ENCODE data around the gene MGAT3. TPM values are rescaled to one million over a fixed set of nuclear protein-coding genes. Genes with fewer than 3 reads are reported as not detected.

Gene MGAT3
- total and polyA plus RNA-seq, 10 donors = 1.3 to 14.4 (median 9.1) TPM

DNA sequence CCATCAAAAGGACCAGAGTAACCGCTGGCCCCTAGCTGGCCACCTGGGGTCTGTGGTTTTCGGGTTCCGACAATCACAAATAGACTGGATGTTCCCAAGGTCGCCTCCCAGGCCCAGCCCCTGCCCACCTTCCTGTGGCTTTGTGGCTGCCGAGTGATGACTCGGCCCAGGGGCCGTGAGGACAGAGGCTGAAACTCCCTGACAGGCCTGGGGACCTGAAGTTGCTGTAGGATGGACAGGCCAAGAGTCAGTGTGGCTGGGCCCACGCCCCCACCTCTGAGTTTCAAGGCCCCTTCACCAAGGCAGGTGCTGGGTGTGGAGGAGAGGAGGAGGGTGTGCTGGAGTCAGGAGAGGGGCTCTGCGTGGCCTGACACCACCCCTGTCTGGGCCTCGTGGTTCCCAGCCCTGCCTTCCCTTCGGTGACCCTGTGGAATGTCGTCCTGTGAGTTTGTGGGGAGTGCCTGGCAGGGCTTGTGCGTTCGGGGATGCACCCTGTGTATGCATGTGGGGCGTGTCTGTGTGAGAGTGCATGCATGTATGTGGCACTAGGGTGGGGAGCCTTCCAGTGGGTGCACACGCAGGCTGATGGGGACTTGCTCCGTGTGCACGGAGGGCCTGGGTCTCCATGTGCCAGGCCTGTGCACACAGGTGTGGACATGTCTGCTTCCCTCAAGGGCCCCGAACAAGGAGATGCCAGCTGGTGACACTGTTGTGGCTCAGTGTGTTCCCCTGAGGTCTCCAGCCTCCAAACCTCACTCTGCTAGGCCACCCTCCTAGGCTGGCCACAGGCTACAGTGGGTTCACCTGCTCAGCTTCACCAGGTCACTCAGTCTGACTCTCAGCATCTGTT lies 8.4 kb upstream of the MGAT3 start:
- DNase-seq = no peak
- H3K9me3 ChIP-seq = no peaks in the 10 kb centered on the region
- intact Hi-C loops (cut with DNase I; ENCODE audit: low total_unique reads) = no loop called here
- H3K4me3 ChIP-seq = peak overlapping the region in 1 of 8 donors; percentile 28
- H3K36me3 ChIP-seq = no peaks in the 10 kb centered on the region
- H3K4me1 ChIP-seq = peaks cover 8 to 78% (median 56%) of the 10 kb centered on the region in 6 donors
- peak overlapping the region in 4 of 8 donors; percentile 58 to 85 (median 70) for H3K27ac ChIP-seq
- H3K27me3 ChIP-seq (replicated peaks in 1 of 7) = no peaks in the 10 kb centered on the region
- WGBS, 5 donors = 61 to 77% (median 64%) methylated on average over 9 to 19 of the region's 19 CpGs
- TF ChIP-seq, protein P1, sequence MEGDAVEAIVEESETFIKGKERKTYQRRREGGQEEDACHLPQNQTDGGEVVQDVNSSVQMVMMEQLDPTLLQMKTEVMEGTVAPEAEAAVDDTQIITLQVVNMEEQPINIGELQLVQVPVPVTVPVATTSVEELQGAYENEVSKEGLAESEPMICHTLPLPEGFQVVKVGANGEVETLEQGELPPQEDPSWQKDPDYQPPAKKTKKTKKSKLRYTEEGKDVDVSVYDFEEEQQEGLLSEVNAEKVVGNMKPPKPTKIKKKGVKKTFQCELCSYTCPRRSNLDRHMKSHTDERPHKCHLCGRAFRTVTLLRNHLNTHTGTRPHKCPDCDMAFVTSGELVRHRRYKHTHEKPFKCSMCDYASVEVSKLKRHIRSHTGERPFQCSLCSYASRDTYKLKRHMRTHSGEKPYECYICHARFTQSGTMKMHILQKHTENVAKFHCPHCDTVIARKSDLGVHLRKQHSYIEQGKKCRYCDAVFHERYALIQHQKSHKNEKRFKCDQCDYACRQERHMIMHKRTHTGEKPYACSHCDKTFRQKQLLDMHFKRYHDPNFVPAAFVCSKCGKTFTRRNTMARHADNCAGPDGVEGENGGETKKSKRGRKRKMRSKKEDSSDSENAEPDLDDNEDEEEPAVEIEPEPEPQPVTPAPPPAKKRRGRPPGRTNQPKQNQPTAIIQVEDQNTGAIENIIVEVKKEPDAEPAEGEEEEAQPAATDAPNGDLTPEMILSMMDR (IDR thresholded peaks at IDR 0.05 in 8 of 11, conservative IDR thresholded peaks at IDR 0.05 in 3 of 11) = no peak
- TF ChIP-seq POLR2A (IDR thresholded peaks at IDR 0.05) (no peak), POLR2AphosphoS5 (IDR thresholded peaks at IDR 0.05) (no peak)

DNA sequence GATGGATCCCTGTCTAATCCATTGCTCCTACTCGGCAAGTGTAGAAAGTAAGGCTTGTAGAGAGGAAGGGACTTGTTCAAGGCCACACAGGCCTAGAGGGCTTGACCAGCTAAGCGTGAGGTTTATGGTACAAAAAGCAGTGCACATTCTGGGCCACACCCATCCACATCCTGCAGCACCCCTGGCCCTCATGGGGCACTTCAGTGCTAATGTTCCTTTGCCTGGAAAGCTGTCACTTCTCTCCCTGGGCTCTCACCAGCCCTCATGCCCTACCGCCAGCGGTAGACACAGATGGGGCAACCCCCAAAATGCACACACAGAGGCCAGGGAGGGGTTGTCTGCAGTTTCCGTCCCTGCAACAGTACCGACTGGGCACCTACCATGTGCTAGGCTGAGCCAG lies 7.1 kb upstream of the MGAT3 start:
- H3K4me1 ChIP-seq = peaks cover 8 to 82% (median 58%) of the 10 kb centered on the region in 6 donors
- 57 to 66% (median 61%) methylated on average over 6 of the region's 6 CpGs for WGBS, 5 donors
- intact Hi-C loops (cut with DNase I; ENCODE audit: low total_unique reads) = no loop called here
- no peaks in the 10 kb centered on the region for H3K27me3 ChIP-seq (replicated peaks in 1 of 7)
- peak overlapping the region in 2 of 8 donors; percentile 41 to 85 for H3K27ac ChIP-seq
- H3K4me3 ChIP-seq = no peak overlapping the region
- DNase-seq = peak; percentile 74
- no peaks in the 10 kb centered on the region for H3K9me3 ChIP-seq
- TF ChIP-seq POLR2AphosphoS5 (IDR thresholded peaks at IDR 0.05) = peak in 1 of 3 donors; percentile 19
- no peak for TF ChIP-seq POLR2A (IDR thresholded peaks at IDR 0.05)
- no peaks in the 10 kb centered on the region for H3K36me3 ChIP-seq

DNA sequence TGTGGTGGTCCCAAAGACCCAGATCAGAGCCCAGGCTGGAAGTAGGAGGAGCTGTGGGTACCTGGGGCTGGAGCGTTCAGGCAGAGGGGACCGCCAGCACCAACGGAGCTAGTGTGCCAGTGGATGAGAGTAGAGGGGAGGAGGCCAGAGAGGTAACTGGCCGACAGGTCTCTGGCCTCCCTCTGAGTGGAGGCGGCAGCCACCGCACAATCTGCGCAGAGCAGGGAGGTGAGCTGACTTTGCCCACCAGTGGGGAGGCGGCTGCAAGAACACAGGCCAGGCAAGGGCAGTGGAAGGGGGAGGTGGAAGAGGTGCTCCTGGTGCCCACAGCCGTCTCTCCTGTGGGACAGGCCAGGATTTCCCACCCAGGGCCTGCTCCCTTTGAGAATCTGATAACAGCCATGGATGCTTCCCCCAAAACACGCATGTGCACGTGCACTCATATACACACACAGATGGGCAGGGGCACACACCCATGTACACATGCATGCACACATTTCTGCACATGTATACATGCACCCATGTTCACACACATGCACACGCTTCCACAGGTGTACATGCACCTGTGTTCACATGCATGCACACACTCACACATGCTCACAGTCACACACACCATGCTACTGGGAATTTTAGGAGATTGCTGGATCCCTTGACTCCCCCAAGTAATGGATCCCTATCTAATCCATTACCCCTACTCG lies 6.4 kb upstream of the MGAT3 start:
- H3K4me3 ChIP-seq = no peak overlapping the region
- peaks cover 8 to 82% (median 60%) of the 10 kb centered on the region in 6 donors for H3K4me1 ChIP-seq
- H3K27me3 ChIP-seq (replicated peaks in 1 of 7) = peaks cover 0 to under 1% (median 0%) of the 10 kb centered on the region in 7 donors
- intact Hi-C loops (cut with DNase I; ENCODE audit: low total_unique reads) = no loop called here
- 92 to 95% (median 95%) methylated on average over 8 to 13 of the region's 13 CpGs for WGBS, 5 donors
- no peak for TF ChIP-seq POLR2A (IDR thresholded peaks at IDR 0.05)
- no peak for TF ChIP-seq POLR2AphosphoS5 (IDR thresholded peaks at IDR 0.05)
- TF ChIP-seq, protein P1 (IDR thresholded peaks at IDR 0.05 in 8 of 11, conservative IDR thresholded peaks at IDR 0.05 in 3 of 11) = no peak
- DNase-seq = no peak
- no peaks in the 10 kb centered on the region for H3K9me3 ChIP-seq
- H3K27ac ChIP-seq = peak overlapping the region in 1 of 8 donors; percentile 7
- no peaks in the 10 kb centered on the region for H3K36me3 ChIP-seq

DNA sequence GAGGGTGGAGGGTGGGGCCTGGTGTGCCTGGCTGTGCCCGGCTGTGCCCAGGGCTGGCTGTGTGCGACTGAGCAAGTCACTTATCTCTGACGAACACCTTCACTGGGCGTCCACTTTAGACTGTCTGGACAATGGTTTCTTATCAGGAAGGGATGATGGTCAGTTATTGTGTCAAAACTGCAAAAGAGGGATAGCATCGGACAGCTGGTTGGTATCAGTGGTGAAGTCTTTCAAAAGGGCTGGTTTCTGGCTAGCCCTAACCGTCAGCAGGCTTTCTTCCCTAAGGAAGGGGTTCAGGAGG lies 4.1 kb upstream of the MGAT3 start:
- no peak for DNase-seq
- Histone ChIP-seq H3K4me3 (no peak overlapping the region), H3K4me1 (peaks cover 0 to 77% (median 47%) of the 10 kb centered on the region in 6 donors), H3K27me3 (replicated peaks in 1 of 7) (peaks cover 0 to 20% (median 15%) of the 10 kb centered on the region in 7 donors), H3K36me3 (no peaks in the 10 kb centered on the region), H3K27ac (peak overlapping the region in 4 of 8 donors; percentile 25 to 56 (median 46)), H3K9me3 (no peaks in the 10 kb centered on the region)
- intact Hi-C loops (cut with DNase I; ENCODE audit: low total_unique reads) = no loop called here
- 61 to 86% (median 68%) methylated on average over 6 of the region's 6 CpGs for WGBS, 5 donors
- TF ChIP-seq, protein P1 (IDR thresholded peaks at IDR 0.05 in 8 of 11, conservative IDR thresholded peaks at IDR 0.05 in 3 of 11) = no peak
- TF ChIP-seq POLR2A (IDR thresholded peaks at IDR 0.05) (no peak), POLR2AphosphoS5 (IDR thresholded peaks at IDR 0.05) (no peak)

Data from spleen (tissue), 11 donors.